Endodermal cell (in vitro differentiated cells): ENCODE measurements around the gene KIF9. TPM values are rescaled to one million over a fixed set of nuclear protein-coding genes. Genes with fewer than 3 reads are reported as not detected.
"Not testable (repeated sequence)": the region's sequence is repeated elsewhere in the genome, so short reads cannot be mapped to it uniquely, and the experiment has no call there.

Experiments used
- DNase-seq: peaks from one replicate; pipeline ENCODE4 v3.0.0-alpha.2; 2017
- H3K27ac ChIP-seq: 2 replicates; pipeline ENCODE4 v1.5.1; 2013; ENCODE audit warnings: mild to moderate bottlenecking, low read depth, low read length, moderate library complexity
- H3K27me3 ChIP-seq: 2 replicates; pipeline ENCODE4 v1.6.1; 2013; ENCODE audit warnings: mild to moderate bottlenecking, low read length, moderate library complexity; ENCODE audit not compliant: insufficient read depth, control insufficient read depth, poor library complexity, severe bottlenecking
- H3K36me3 ChIP-seq: 2 replicates; pipeline ENCODE4 v1.7.0; 2013; ENCODE audit warnings: mild to moderate bottlenecking, low read length, moderate library complexity; ENCODE audit not compliant: control insufficient read depth, insufficient read depth
- H3K4me1 ChIP-seq: one replicate; pipeline ENCODE4 v1.7.0; 2013; ENCODE audit warnings: low read length; ENCODE audit not compliant: control insufficient read depth, insufficient read depth
- H3K4me3 ChIP-seq: 2 replicates; pipeline ENCODE4 v1.5.1; 2013; ENCODE audit warnings: mild to moderate bottlenecking, low read length, moderate library complexity
- H3K9ac ChIP-seq: 2 replicates; pipeline ENCODE4 v1.6.1; 2013; ENCODE audit warnings: mild to moderate bottlenecking, low read length, moderate library complexity; ENCODE audit not compliant: poor library complexity, severe bottlenecking; ENCODE audit errors: extremely low read depth
- H3K9me3 ChIP-seq: 2 replicates; pipeline ENCODE4 v1.6.1; 2013; ENCODE audit warnings: mild to moderate bottlenecking, low read length, moderate library complexity; ENCODE audit not compliant: control insufficient read depth
- H3K27ac Mint-ChIP-seq: 2 replicates; pipeline ENCODE4 v1.8.0; 2020; ENCODE audit warnings: mixed read lengths
- H3K27me3 Mint-ChIP-seq: 2 replicates; pipeline ENCODE4 v1.8.0; 2021; ENCODE audit warnings: mild to moderate bottlenecking, mixed read lengths; ENCODE audit not compliant: insufficient read depth
- H3K36me3 Mint-ChIP-seq: 2 replicates; pipeline ENCODE4 v1.8.0; 2020; ENCODE audit warnings: low read depth, mixed read lengths
- H3K4me1 Mint-ChIP-seq: 2 replicates; pipeline ENCODE4 v1.8.0; 2020; ENCODE audit warnings: mixed read lengths
- H3K4me3 Mint-ChIP-seq: 2 replicates; pipeline ENCODE4 v1.8.0; 2020; ENCODE audit warnings: mild to moderate bottlenecking, moderate library complexity, mixed read lengths
- H3K9me3 Mint-ChIP-seq: 2 replicates; pipeline ENCODE4 v1.8.0; 2020; ENCODE audit warnings: mild to moderate bottlenecking, mixed read lengths
- WGBS, 2 experiments: methylation state at CpG; one replicate each; pipeline versions ENCODE4 v1.1.5 to v1.1.7; 2013; ENCODE audit warnings: missing lambda C conversion rate in 2 of 2, mixed read lengths in 1 of 2; ENCODE audit not compliant: insufficient coverage in 1 of 2, insufficient read length in 1 of 2; 5-methylcytosine and 5-hydroxymethylcytosine counted together
- total RNA-seq, 2 donors: library from RNA; stranded (reverse); fragmentation: NEBNext Ultra II Directional in 1 of 2; extraction: Animal tissue kit (Norgen Biotek cat#: 25700) in 1 of 2; gene quantifications; 2 replicates in 1 of 2; 3 replicates in 1 of 2; pipeline ENCODE4 v1.2.1, GENCODE V29; 2021
- TF ChIP-seq, protein P1 (sequence below): fragments of 200-600 bp; sonication (generic); conservative IDR thresholded peaks from 2 replicates; pipeline ENCODE4 v1.5.0; 2021; ENCODE audit warnings: antibody characterized with exemption, mild to moderate bottlenecking

The KIF9 gene
- total RNA-seq, 2 donors from 2014 or later: 9.9 TPM

DNA sequence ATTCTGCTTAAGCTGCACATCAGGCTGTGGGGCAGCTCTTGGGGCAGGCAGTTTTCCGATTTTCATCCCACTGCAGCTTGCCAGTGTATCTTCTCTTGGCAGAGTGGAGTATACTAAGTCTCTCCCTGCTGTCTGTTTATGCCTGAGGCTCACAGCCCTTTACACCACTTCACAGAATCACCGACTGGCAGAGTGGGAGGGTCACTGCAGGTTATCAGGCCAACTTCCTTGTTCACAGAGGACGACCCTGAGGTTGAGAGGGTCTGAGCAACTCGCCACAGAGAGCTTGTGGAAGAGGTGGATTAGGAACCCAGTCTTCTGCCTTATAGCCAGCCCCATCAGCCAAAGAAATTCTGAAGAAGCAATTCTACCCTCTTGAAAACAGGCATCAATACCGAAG is 30.9 kb downstream of the KIF9 start:
- no peaks in the 10 kb centered on the region for H3K9me3 Mint-ChIP-seq
- H3K4me1 Mint-ChIP-seq: peaks cover 2% of the 10 kb centered on the region
- no peak overlapping the region for H3K4me3 Mint-ChIP-seq
- no peaks in the 10 kb centered on the region for H3K36me3 ChIP-seq
- TF ChIP-seq, protein P1, sequence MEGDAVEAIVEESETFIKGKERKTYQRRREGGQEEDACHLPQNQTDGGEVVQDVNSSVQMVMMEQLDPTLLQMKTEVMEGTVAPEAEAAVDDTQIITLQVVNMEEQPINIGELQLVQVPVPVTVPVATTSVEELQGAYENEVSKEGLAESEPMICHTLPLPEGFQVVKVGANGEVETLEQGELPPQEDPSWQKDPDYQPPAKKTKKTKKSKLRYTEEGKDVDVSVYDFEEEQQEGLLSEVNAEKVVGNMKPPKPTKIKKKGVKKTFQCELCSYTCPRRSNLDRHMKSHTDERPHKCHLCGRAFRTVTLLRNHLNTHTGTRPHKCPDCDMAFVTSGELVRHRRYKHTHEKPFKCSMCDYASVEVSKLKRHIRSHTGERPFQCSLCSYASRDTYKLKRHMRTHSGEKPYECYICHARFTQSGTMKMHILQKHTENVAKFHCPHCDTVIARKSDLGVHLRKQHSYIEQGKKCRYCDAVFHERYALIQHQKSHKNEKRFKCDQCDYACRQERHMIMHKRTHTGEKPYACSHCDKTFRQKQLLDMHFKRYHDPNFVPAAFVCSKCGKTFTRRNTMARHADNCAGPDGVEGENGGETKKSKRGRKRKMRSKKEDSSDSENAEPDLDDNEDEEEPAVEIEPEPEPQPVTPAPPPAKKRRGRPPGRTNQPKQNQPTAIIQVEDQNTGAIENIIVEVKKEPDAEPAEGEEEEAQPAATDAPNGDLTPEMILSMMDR: no peak
- H3K27ac ChIP-seq: no peak overlapping the region
- no peak overlapping the region for H3K27ac Mint-ChIP-seq
- DNase-seq: no peak
- 87 to 94% methylated on average over 2 to 5 of the region's 5 CpGs for WGBS, 2 experiments
- no peak overlapping the region for H3K4me3 ChIP-seq
- no peaks in the 10 kb centered on the region for H3K9me3 ChIP-seq
- H3K36me3 Mint-ChIP-seq: no peaks in the 10 kb centered on the region
- H3K9ac ChIP-seq: no peak overlapping the region
- H3K27me3 ChIP-seq: no peaks in the 10 kb centered on the region
- H3K27me3 Mint-ChIP-seq: no peaks in the 10 kb centered on the region
- no peaks in the 10 kb centered on the region for H3K4me1 ChIP-seq

DNA sequence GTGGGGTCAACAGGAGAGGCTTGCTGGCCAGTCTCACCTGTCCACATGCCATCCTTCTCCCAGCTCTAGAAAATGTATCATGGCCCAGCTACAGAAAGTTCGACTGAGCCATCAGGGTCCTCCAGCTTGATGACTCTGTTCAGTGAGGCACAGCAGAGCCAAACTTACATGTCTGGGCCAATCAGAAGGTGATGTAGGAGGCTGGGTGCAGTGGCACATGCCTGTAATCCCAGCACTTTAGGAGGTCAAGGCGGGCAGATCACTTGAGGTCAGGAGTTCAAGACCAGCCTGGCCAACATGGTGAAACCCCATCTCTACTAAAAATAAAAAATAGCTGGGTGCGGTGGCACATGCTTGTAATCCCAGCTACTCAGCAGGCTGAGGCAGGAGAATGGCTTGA is 31.5 kb downstream of the KIF9 start:
- not testable (repeated sequence) for H3K9me3 ChIP-seq, H3K36me3 ChIP-seq, H3K27me3 Mint-ChIP-seq, H3K27ac ChIP-seq, H3K27me3 ChIP-seq, H3K4me3 ChIP-seq, H3K27ac Mint-ChIP-seq, H3K9ac ChIP-seq, H3K4me3 Mint-ChIP-seq, H3K36me3 Mint-ChIP-seq, H3K4me1 ChIP-seq, H3K4me1 Mint-ChIP-seq, H3K9me3 Mint-ChIP-seq, DNase-seq
- 81 to 87% methylated on average over 3 of the region's 3 CpGs for WGBS, 2 experiments

DNA sequence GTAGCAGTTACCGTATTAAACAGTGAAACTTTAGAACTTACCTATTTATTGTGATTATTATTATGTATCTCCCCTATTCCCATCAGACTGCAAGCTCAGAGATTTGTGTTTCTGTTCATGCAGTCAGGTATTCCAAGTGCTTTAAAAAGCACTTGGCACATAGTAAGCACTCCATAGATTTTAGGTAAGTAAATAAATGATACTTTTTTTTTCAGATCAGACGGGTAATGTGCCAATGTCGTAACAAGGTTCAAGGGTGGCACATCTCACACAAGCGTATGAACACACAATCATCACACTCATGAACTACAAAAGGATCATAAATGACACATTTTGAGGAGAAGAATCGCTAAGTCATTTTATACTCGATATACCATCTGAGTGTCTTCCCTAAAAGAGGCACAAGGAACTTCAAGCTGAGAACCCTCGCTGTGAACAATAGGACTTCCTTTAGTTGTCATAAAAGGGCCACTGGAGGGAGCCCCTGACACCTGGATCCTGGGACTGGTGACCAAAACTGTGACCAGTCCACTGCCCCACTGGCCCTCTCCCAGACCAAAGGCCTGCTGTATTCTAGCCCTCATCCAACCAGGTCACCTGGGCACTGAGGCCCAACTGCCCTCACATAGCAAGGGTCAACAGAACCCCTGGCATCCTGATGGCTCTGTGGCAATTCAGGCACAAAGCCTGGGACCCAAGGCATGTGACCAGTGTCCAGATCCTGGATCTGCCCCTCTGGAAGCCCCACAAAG is 32.1 kb downstream of the KIF9 start:
- no peaks in the 10 kb centered on the region for H3K36me3 Mint-ChIP-seq
- H3K9me3 Mint-ChIP-seq: no peaks in the 10 kb centered on the region
- Histone ChIP-seq H3K4me3 (no peak overlapping the region), H3K27ac (no peak overlapping the region), H3K9ac (no peak overlapping the region), H3K9me3 (no peaks in the 10 kb centered on the region), H3K4me1 (no peaks in the 10 kb centered on the region), H3K36me3 (no peaks in the 10 kb centered on the region), H3K27me3 (no peaks in the 10 kb centered on the region)
- TF ChIP-seq, protein P1: peak; percentile 80
- DNase-seq: peak; percentile 83
- H3K27ac Mint-ChIP-seq: no peak overlapping the region
- no peaks in the 10 kb centered on the region for H3K27me3 Mint-ChIP-seq
- peaks cover 2% of the 10 kb centered on the region for H3K4me1 Mint-ChIP-seq
- no peak overlapping the region for H3K4me3 Mint-ChIP-seq
- WGBS, 2 experiments: 79% methylated on average over 6 of the region's 7 CpGs
